HL-60 (cell line): ENCODE measurements around the gene KCNMA1.

Source experiments
- CTCF ChIP-seq: IDR thresholded peaks from one replicate; pipeline ENCODE4 v1.5.1; 2011; ENCODE audit warnings: low read length, control low read depth, inconsistent platforms; ENCODE audit not compliant: insufficient read depth
- GABPA ChIP-seq: IDR thresholded peaks from 2 replicates; pipeline ENCODE4 v1.6.1; 2012; ENCODE audit warnings: low read depth
- POLR2AphosphoS5 ChIP-seq: IDR thresholded peaks from 2 replicates; pipeline ENCODE4 v1.6.1; 2012; ENCODE audit warnings: low read depth
- REST ChIP-seq: IDR thresholded peaks from 2 replicates; pipeline ENCODE4 v1.6.1; 2012; ENCODE audit warnings: low read depth; ENCODE audit not compliant: insufficient replicate concordance
- SPI1 ChIP-seq: IDR thresholded peaks from 2 replicates; pipeline ENCODE4 v1.6.1; 2012; ENCODE audit warnings: low read depth, mild to moderate bottlenecking, borderline replicate concordance

GRCh38 chr10:76954838-76955237 is 682.8 kb downstream of the KCNMA1 start:
- TF ChIP-seq CTCF (no peak), POLR2AphosphoS5 (no peak), GABPA (no peak), REST (no peak), SPI1 (no peak)
